KG1 (cell line): ENCODE measurements around the gene INTS13.
"Not testable (repeated sequence)": the region's sequence is repeated elsewhere in the genome, so short reads cannot be mapped to it uniquely, and the experiment has no call there.

Experiments used
- DNase-seq: peaks from one replicate; lab custom pipeline; 2025; lab: John Stamatoyannopoulos, UW

The INTS13 gene

DNA sequence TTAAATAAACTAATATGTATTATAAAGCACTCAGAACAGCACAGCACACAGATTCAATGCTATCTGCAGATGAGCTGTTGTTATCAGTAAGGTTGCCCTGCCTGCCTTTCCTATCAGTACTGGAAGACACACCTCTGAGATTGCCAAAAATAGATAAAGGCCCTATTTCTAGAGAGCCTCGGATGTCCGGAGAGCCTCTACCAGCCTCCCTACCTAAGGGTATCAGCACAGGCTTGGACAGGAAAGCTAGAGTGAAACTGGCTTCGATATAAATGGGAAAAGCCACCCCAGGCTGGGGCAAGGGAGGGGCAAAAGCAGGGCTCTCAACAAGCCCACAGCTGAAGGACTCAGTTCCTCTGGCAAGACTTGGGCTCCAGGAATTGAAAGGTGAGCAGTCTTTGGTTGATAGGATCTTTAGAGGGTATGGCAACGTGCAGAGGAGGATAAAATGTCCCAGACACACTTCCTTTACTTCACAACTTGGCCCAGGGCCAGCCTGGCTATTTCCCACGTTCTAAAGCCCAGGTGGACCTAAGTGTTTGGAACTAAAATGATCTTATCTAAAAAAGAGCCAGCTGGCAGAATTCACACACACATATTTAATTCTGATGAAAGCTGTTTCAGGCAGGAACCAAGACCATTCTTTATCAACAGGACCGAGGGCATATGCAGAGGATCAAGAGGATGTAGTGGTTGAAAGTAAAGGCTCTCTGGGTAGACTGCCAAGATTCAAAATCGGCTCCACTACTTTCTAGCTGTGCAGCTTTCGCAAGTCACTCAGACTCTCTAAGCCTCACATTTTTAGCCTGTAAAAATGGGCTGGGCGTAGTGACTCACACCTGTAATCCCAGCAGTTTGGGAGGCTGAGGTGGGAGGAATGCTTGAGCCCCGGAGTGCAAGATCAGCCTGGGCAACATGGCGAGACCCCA lies 67.0 kb downstream of the INTS13 start:
- DNase-seq: peak; percentile 61

DNA sequence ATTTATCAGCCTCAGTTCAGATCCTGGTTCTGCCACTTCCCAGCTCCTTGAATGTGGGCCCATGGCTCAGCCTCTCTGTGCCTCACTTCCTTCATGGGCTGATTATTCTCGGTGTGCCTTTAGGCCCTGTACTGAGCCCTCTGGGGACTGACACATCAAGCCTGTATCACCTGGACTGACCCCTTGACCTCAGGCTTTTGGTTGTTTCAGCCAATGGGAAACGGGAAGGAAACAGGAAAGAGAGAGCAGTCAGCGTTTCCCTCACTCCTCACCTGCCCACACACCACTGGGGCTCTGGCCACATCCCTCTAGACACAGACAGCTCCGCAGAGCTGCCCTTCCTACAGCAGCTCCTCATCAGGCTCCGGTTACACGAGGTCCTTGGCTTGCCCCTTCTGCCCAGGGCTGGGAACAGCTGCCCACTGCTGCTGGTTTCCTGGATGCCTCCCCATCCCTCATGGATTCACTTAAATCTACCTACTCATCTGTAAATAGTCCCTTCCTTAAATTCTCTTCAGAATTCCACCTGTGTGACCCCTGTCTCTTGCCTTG lies 67.8 kb downstream of the INTS13 start:
- DNase-seq: peak; percentile 51

DNA sequence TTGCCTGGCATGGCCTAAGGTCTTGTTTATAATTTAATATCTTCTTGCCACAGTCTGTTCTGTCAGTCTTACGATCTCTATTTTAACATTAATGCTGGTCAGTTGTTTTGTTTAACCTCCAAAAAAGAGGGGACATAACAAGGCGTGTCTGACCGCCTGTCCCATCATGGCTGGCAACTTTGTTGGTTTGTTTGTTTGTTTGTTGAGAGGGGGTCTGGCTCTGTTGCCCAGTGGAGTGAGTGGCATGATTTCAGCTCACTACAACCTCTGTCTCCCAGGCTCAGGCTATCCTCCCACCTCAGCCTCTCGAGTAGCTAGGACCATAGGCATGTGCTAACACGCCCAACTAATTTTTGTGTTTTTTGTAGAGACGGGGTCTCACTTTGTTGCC lies 68.7 kb downstream of the INTS13 start:
- no peak for DNase-seq

DNA sequence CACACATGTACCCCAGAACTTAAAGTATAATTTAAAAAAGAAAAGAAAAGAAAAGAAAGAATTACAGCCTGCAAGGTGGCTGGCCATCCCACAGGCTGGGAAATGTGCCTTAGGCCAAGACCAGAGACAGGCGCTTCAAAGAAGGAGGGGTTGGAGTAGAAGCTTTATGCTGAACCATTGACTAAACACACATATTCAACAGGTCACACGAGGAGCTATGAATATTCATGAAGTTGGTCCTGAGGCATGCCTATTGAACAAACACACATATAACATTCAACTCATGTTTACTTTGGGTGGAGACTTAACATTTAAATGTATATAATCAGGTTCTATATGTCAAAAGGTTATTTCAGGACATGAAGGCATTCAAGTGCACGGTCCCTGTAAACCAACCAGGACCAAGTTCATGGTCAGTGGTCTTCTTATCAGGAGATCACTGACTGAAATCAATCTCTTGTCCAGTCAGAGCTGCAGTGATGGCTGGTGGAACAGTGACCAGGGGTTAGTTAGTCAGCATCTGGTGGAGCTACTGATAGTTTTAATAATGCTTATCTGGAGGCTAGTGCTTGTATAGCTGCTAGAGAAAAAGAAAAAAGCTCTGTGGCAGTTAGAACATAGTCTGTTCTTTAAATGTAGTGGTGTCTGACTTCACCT lies 69.2 kb downstream of the INTS13 start:
- DNase-seq: no peak

DNA sequence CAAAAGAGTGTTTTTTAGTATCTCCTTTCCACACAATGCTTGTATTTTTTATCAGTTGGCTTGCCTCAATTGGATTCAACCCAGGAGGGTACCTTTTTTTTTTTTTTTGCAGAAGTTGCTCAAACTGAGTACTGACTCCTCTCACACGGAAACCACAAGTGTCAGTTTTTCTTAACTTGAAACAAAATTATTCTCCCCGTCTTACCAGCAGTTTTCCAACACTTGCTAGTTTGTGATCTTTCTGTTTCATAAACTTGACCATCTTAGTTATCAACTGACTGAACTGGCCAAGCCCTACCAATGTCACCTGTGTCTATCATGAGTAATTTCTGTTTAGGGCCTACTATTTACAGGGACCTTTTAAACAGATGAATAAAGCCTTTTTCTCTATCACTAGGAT lies 70.7 kb downstream of the INTS13 start:
- DNase-seq: peak; percentile 84

DNA sequence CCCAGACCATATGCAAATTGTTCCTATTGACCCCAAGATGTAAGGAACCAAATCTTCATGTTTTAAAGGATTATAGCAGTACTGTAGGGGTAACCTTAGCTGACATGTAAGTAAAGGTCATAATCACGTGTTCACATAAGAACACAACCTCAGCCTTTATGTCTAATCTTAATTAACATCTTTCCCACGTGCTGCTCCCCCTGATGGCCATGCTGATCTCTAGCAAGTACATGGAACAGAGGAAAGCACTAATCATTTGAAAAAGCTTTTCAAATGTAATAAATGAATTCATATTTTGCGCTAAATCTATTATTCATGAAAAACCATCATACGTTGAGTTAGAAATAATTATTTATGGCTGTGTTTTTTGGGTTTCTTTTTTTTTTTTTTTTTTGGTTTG lies 74.3 kb downstream of the INTS13 start:
- DNase-seq: no peak

DNA sequence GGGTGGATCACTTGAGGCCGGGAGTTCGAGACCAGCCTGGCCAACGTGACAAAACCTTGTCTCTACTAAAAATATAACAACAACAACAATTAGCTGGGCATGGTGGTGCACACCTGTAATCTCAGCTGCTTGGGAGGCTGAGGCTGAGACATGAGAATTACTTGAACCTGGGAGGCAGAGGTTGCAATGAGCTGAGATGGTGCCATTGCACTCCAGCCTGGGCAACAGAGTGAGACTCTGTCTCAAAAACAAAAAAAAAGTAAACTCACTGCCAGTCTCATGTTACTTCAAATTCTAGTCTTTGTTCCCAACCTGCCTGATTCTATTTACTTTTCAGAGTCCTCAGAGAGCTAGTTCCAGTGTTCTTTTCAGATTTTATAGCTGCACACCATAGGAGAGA lies 75.0 kb downstream of the INTS13 start:
- not testable (repeated sequence) for DNase-seq

DNA sequence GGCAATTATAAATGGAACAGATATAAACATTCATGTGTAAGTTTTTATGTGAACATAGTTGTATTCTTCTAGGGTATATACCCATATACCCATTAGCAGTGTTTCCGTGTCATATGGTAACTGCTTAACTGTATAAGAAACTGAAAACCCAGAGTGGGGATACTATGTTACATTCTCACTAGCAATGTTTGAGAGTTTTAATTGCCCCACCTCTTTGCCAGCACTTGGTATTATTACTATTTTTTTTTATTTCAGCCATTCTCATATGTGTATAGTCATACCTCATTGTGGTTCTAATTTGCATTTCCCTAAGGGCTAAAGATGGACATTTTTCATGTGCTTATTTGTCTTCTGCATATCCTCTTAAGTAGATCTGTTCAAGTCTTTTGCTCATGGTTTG lies 76.1 kb downstream of the INTS13 start:
- no peak for DNase-seq

DNA sequence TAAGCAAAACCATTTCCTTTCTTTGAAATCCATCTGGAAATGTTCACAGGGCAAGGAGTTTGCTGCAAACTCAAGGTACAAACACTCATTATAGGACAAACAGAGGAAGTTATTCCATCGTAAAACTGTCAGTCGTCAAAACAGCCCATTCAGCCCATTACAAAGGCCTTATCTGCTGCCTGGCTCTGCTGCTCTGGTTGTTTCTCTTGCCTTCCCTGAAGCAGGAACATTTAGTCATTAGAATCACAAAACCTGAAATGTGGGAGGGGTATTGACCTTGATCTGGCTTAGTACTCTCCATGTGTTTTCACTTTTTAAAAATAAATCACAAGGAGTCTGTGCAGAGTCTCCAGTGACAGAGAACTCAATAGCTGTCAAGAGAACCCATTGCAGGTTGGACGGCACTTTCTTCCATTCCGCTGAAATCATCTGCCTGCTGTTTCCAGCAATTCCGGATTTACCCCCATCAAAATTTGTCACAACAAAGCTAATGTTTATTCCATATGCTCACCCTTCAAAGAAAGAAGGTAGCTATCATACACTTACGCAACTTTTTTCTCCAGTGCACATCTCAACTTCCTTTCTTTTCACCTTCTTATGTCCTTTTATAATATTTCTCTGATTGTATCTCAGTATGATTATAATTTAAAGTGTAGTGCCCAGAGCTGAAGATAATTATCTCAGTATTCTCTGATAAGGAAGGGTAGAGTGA lies 80.2 kb downstream of the INTS13 start:
- DNase-seq: no peak

DNA sequence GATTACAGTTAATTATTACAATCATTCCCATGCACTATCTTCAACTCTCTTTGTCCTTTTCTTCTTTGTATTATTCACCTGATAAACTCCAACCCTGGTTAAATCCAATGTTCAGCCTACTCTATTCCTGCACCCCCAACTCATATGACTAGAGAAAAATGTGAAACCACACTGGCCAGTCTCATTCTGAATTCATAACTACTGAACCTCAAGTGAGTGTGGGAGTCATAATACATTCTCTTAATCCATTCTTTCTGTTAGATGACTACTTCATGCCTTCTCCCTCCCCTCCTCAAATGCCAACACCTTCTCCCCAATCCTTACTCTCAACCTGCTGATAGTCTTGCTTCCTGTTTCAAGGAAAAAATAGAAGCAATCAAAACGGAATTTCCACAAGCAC lies 82.4 kb downstream of the INTS13 start:
- DNase-seq: no peak
